WTC11 (cell line): ENCODE results near the gene PRKCE. TPM values are rescaled to one million over a fixed set of nuclear protein-coding genes. Genes with fewer than 3 reads are reported as not detected.

Experiments used
- ATAC-seq: fragments of 200-7000 bp; cut with Tn5 transposase; 2 replicates; pipeline ENCODE4 v1.10.0; 2021; ENCODE audit warnings: mild to moderate bottlenecking, moderate library complexity
- CTCF ChIA-PET: fragments of 300-600 bp; sonication (Branson Sonifier 250); formaldehyde crosslinking; loops from one replicate; lab custom pipeline; 2021; ENCODE audit warnings: antibody characterized with exemption; lab: Charles Lee
- POLR2A ChIA-PET: fragments of 350-600 bp; sonication (Branson Sonifier 250); formaldehyde crosslinking; loops from one replicate; lab custom pipeline; 2021; ENCODE audit warnings: antibody characterized with exemption; lab: Charles Lee
- DNase-seq: peaks from one replicate; pipeline ENCODE4 v3.0.0; 2021; ENCODE audit warnings: low spot score
- H3K27ac Mint-ChIP-seq: 2 replicates; pipeline ENCODE4 v1.8.0; 2021; ENCODE audit warnings: mixed read lengths
- H3K27me3 Mint-ChIP-seq: 2 replicates; pipeline ENCODE4 v1.8.0; 2021; ENCODE audit warnings: low read depth, mild to moderate bottlenecking, moderate library complexity, mixed read lengths
- H3K36me3 Mint-ChIP-seq: 2 replicates; pipeline ENCODE4 v1.8.0; 2021; ENCODE audit warnings: mixed read lengths
- H3K4me1 Mint-ChIP-seq: 2 replicates; pipeline ENCODE4 v1.8.0; 2022; ENCODE audit warnings: mixed read lengths
- H3K4me3 Mint-ChIP-seq: 2 replicates; pipeline ENCODE4 v1.8.0; 2021; ENCODE audit warnings: mild to moderate bottlenecking, moderate library complexity, mixed read lengths
- H3K9me3 Mint-ChIP-seq: 2 replicates; pipeline ENCODE4 v1.8.0; 2021; ENCODE audit warnings: mixed read lengths
- AFF4 ChIP-seq: sonication (generic); formaldehyde crosslinking; IDR thresholded peaks from 2 replicates; pipeline ENCODE4 v1.8.1; 2023; ENCODE audit warnings: mild to moderate bottlenecking, missing genetic modification reagents, borderline replicate concordance
- CREM ChIP-seq: sonication (generic); formaldehyde crosslinking; IDR thresholded peaks from 2 replicates; pipeline ENCODE4 v1.8.1; 2022; ENCODE audit warnings: mild to moderate bottlenecking, missing genetic modification reagents, moderate library complexity
- ERG ChIP-seq: fragments of 250-450 bp; sonication (Bioruptor Pico); IDR thresholded peaks from 2 replicates; pipeline ENCODE4 v1.8.0; 2021; ENCODE audit warnings: mild to moderate bottlenecking
- ESRRA ChIP-seq: sonication (generic); formaldehyde crosslinking; IDR thresholded peaks from 2 replicates; pipeline ENCODE4 v1.8.1; 2022; ENCODE audit warnings: mild to moderate bottlenecking, missing genetic modification reagents, borderline replicate concordance
- ETV6 ChIP-seq: sonication (generic); formaldehyde crosslinking; IDR thresholded peaks from 2 replicates; pipeline ENCODE4 v1.8.1; 2022; ENCODE audit warnings: mild to moderate bottlenecking, missing genetic modification reagents
- FOXP4 ChIP-seq: sonication (generic); formaldehyde crosslinking; IDR thresholded peaks from 2 replicates; pipeline ENCODE4 v1.8.0; 2022; ENCODE audit warnings: mild to moderate bottlenecking, missing genetic modification reagents
- HMGXB4 ChIP-seq: sonication (generic); formaldehyde crosslinking; IDR thresholded peaks from 2 replicates; pipeline ENCODE4 v1.8.1; 2023; ENCODE audit warnings: mild to moderate bottlenecking, moderate library complexity, missing genetic modification reagents
- MLX ChIP-seq: sonication (generic); formaldehyde crosslinking; IDR thresholded peaks from 2 replicates; pipeline ENCODE4 v1.8.1; 2023; ENCODE audit warnings: mild to moderate bottlenecking, missing genetic modification reagents, moderate library complexity
- PRDM15 ChIP-seq: sonication (generic); formaldehyde crosslinking; IDR thresholded peaks from 2 replicates; pipeline ENCODE4 v1.8.0; 2022; ENCODE audit warnings: missing genetic modification reagents
- PREB ChIP-seq: sonication (generic); formaldehyde crosslinking; IDR thresholded peaks from 2 replicates; pipeline ENCODE4 v1.8.1; 2022; ENCODE audit warnings: mild to moderate bottlenecking, missing genetic modification reagents, moderate library complexity, borderline replicate concordance
- RORB ChIP-seq: fragments of 250-450 bp; sonication (Bioruptor Pico); IDR thresholded peaks from 2 replicates; pipeline ENCODE4 v1.9.0; 2021; ENCODE audit warnings: mild to moderate bottlenecking
- ZBTB21 ChIP-seq: sonication (generic); formaldehyde crosslinking; IDR thresholded peaks from 2 replicates; pipeline ENCODE4 v1.8.1; 2023; ENCODE audit warnings: mild to moderate bottlenecking, missing genetic modification reagents, borderline replicate concordance
- ZMAT4 ChIP-seq: fragments of 250-450 bp; sonication (Bioruptor Pico); IDR thresholded peaks from 2 replicates; pipeline ENCODE4 v1.9.0; 2021; ENCODE audit warnings: mild to moderate bottlenecking
- ZNF138 ChIP-seq: sonication (generic); formaldehyde crosslinking; conservative IDR thresholded peaks from 2 replicates; pipeline ENCODE4 v1.8.1; 2022; ENCODE audit warnings: mild to moderate bottlenecking, moderate library complexity, missing genetic modification reagents
- ZNF317 ChIP-seq: sonication (generic); formaldehyde crosslinking; IDR thresholded peaks from 2 replicates; pipeline ENCODE4 v1.8.1; 2023; ENCODE audit warnings: low read depth, mild to moderate bottlenecking, moderate library complexity, missing genetic modification reagents, borderline replicate concordance
- ZNF416 ChIP-seq: fragments of 250-450 bp; sonication (Bioruptor Pico); IDR thresholded peaks from 2 replicates; pipeline ENCODE4 v1.9.0; 2021; ENCODE audit warnings: mild to moderate bottlenecking, inconsistent platforms
- ZSCAN18 ChIP-seq: fragments of 250-450 bp; sonication (Bioruptor Pico); IDR thresholded peaks from 2 replicates; pipeline ENCODE4 v2.1.2; 2022; ENCODE audit warnings: mild to moderate bottlenecking, moderate library complexity
- total RNA-seq: library from RNA; stranded (reverse); gene quantifications from 3 replicates; pipeline ENCODE4 v1.2.3, GENCODE V29; 2021

Gene PRKCE
- total RNA-seq, 1 experiment from 2014 or later, result 5.8 TPM

- TF ChIP-seq ETV6 (CRISPR knock-in tag) (no peak), ZNF317 (CRISPR knock-in tag) (no peak), AFF4 (no peak), HMGXB4 (CRISPR knock-in tag) (no peak), FOXP4 (CRISPR knock-in tag) (no peak)
Observed at GRCh38 chr2:46132996-46133395, 481.5 kb downstream of the PRKCE start (continued).

- H3K27me3 Mint-ChIP-seq, result no peaks in the 10 kb centered on the region
- TF ChIP-seq RORB (CRISPR knock-in tag) (no peak), ZSCAN18 (CRISPR knock-in tag) (no peak), ZNF138 (CRISPR knock-in tag) (no peak), MLX (CRISPR knock-in tag) (no peak), ZBTB21 (CRISPR knock-in tag) (no peak), ESRRA (CRISPR knock-in tag) (no peak), PREB (CRISPR knock-in tag) (no peak), ZNF416 (CRISPR knock-in tag) (no peak), ERG (no peak), ZMAT4 (CRISPR knock-in tag) (no peak), CREM (CRISPR knock-in tag) (no peak), PRDM15 (no peak)
- H3K4me1 Mint-ChIP-seq, result peaks cover 11% of the 10 kb centered on the region
- no peaks in the 10 kb centered on the region for H3K36me3 Mint-ChIP-seq
- ATAC-seq, result no peak
- H3K4me3 Mint-ChIP-seq, result no peak overlapping the region
- ChIA-PET POLR2A (no interaction called here), CTCF (no interaction called here)
- H3K27ac Mint-ChIP-seq, result no peak overlapping the region
- 0 out of 2 replicates have a peak, but pooled peaks cover 5% of the 10 kb centered on the region for H3K9me3 Mint-ChIP-seq
- DNase-seq, result no peak
Observed at GRCh38 chr2:46134531-46135227, 483.2 kb downstream of the PRKCE start.
